Ecto neural progenitor cell (in vitro differentiated cells): Measurements from ENCODE around the gene WARS2.
"Not testable (repeated sequence)": the region's sequence is repeated elsewhere in the genome, so short reads cannot be mapped to it uniquely, and the experiment has no call there.

Experiments used
- DNase-seq: peaks from one replicate; pipeline ENCODE4 v3.0.0-alpha.2; 2018; ENCODE audit warnings: low spot score

Gene WARS2

GRCh38 chr1:119139403-119139802 is 1.1 kb downstream of the WARS2 start:
- DNase-seq: no peak

- no peak for DNase-seq
Observed at GRCh38 chr1:119136401-119136800, 4.1 kb downstream of the WARS2 start.

GRCh38 chr1:119133987-119134386 is 6.5 kb downstream of the WARS2 start:
- no peak for DNase-seq

GRCh38 chr1:119132179-119132578 is 8.3 kb downstream of the WARS2 start:
- DNase-seq: no peak

GRCh38 chr1:119125874-119126273 is 14.6 kb downstream of the WARS2 start:
- DNase-seq: no peak

- no peak for DNase-seq
Observed at GRCh38 chr1:119124764-119125163, 15.7 kb downstream of the WARS2 start.

GRCh38 chr1:119121872-119122271 is 18.6 kb downstream of the WARS2 start:
- DNase-seq: not testable (repeated sequence)

GRCh38 chr1:119116725-119117124 is 23.7 kb downstream of the WARS2 start:
- no peak for DNase-seq

- no peak for DNase-seq
Observed at GRCh38 chr1:119115736-119116135, 24.7 kb downstream of the WARS2 start.

- no peak for DNase-seq
Observed at GRCh38 chr1:119115311-119115710, 25.1 kb downstream of the WARS2 start.

- no peak for DNase-seq
Observed at GRCh38 chr1:119114786-119115185, 25.7 kb downstream of the WARS2 start.

- no peak for DNase-seq
Observed at GRCh38 chr1:119112791-119113190, 27.7 kb downstream of the WARS2 start.

- DNase-seq: no peak
Observed at GRCh38 chr1:119112244-119112643, 28.2 kb downstream of the WARS2 start.

- no peak for DNase-seq
Observed at GRCh38 chr1:119108988-119109387, 31.5 kb downstream of the WARS2 start.

- no peak for DNase-seq
Observed at GRCh38 chr1:119103764-119104163, 36.7 kb downstream of the WARS2 start.

- DNase-seq: no peak
Observed at GRCh38 chr1:119102051-119102450, 38.4 kb downstream of the WARS2 start.

- DNase-seq: no peak
Observed at GRCh38 chr1:119101563-119101962, 38.9 kb downstream of the WARS2 start.

GRCh38 chr1:119099775-119100174 is 40.7 kb downstream of the WARS2 start:
- DNase-seq: no peak

- DNase-seq: no peak
Observed at GRCh38 chr1:119097380-119097779, 43.1 kb downstream of the WARS2 start.

GRCh38 chr1:119093721-119094120 is 46.7 kb downstream of the WARS2 start:
- DNase-seq: no peak

- DNase-seq: no peak
Observed at GRCh38 chr1:119091618-119092017, 48.8 kb downstream of the WARS2 start.

GRCh38 chr1:119090250-119090649 is 50.2 kb downstream of the WARS2 start:
- DNase-seq: no peak

GRCh38 chr1:119086830-119087229 is 53.6 kb downstream of the WARS2 start:
- no peak for DNase-seq

- DNase-seq: no peak
Observed at GRCh38 chr1:119084798-119085197, 55.7 kb downstream of the WARS2 start.

GRCh38 chr1:119083980-119084379 is 56.5 kb downstream of the WARS2 start:
- no peak for DNase-seq
